Activated CD8-positive, alpha-beta T cell treated with anti-CD3 and anti-CD28 coated beads, Interleukin-2, amount 10 ng/mL, durations not matched to agents 7 days and 5 days (primary cell): Measurements from ENCODE around the gene TFCP2L1. TPM values are rescaled to one million over a fixed set of nuclear protein-coding genes. Genes with fewer than 3 reads are reported as not detected.

Experiments
- ATAC-seq: fragments of 150-1000 bp; cut with Tn5 transposase; one replicate; pipeline ENCODE4 v1.10.0; 2021; ENCODE audit warnings: moderate library complexity
- CTCF ChIA-PET: fragments of 350-600 bp; sonication (Branson Sonifier 250); formaldehyde crosslinking; loops from one replicate; lab custom pipeline; 2021; ENCODE audit warnings: antibody characterized with exemption; lab: Charles Lee
- POLR2A ChIA-PET: fragments of 350-600 bp; sonication (Branson Sonifier 250); formaldehyde crosslinking; loops from one replicate; lab custom pipeline; 2021; ENCODE audit warnings: antibody characterized with exemption; lab: Charles Lee
- DNase-seq: peaks from one replicate; pipeline ENCODE4 v3.0.0-alpha.2; 2020
- H3K27ac Mint-ChIP-seq: one replicate; pipeline ENCODE4 v1.8.0; 2021; ENCODE audit warnings: mild to moderate bottlenecking, mixed read lengths
- H3K27me3 Mint-ChIP-seq: one replicate; pipeline ENCODE4 v1.8.0; 2021; ENCODE audit warnings: low read depth, mixed read lengths
- H3K36me3 Mint-ChIP-seq: one replicate; pipeline ENCODE4 v1.8.0; 2021; ENCODE audit warnings: low read depth, mixed read lengths
- H3K4me1 Mint-ChIP-seq: one replicate; pipeline ENCODE4 v1.8.0; 2021; ENCODE audit warnings: low read depth, mixed read lengths
- H3K4me3 Mint-ChIP-seq: one replicate; pipeline ENCODE4 v1.8.0; 2021; ENCODE audit warnings: mild to moderate bottlenecking, mixed read lengths
- H3K9me3 Mint-ChIP-seq: one replicate; pipeline ENCODE4 v1.8.0; 2022; ENCODE audit warnings: mixed read lengths; ENCODE audit not compliant: insufficient read depth
- total RNA-seq, 2 experiments: library from RNA; stranded (reverse); gene quantifications; one replicate each; pipeline ENCODE4 v1.2.3, GENCODE V29; 2021

The TFCP2L1 gene
- total RNA-seq, 2 experiments from 2014 or later = 0.16 TPM; not detected in 1

GRCh38 chr2:121185571-121186074, 99.4 kb downstream of the TFCP2L1 start:
- ChIA-PET CTCF (no interaction called here), POLR2A (no interaction called here)
- H3K27me3 Mint-ChIP-seq = no peaks in the 10 kb centered on the region
- H3K4me3 Mint-ChIP-seq = no peak overlapping the region
- no peak for ATAC-seq
- no peaks in the 10 kb centered on the region for H3K36me3 Mint-ChIP-seq
- H3K9me3 Mint-ChIP-seq = no peaks in the 10 kb centered on the region
- peaks cover 10% of the 10 kb centered on the region for H3K4me1 Mint-ChIP-seq
- H3K27ac Mint-ChIP-seq = no peak overlapping the region
- DNase-seq = no peak

GRCh38 chr2:121185111-121185510, 99.9 kb downstream of the TFCP2L1 start:
- CTCF ChIA-PET = no interaction called here
- no peaks in the 10 kb centered on the region for H3K27me3 Mint-ChIP-seq
- ATAC-seq = no peak
- peaks cover 10% of the 10 kb centered on the region for H3K4me1 Mint-ChIP-seq
- no peak overlapping the region for H3K27ac Mint-ChIP-seq
- H3K36me3 Mint-ChIP-seq = no peaks in the 10 kb centered on the region
- POLR2A ChIA-PET = no interaction called here
- no peaks in the 10 kb centered on the region for H3K9me3 Mint-ChIP-seq
- DNase-seq = no peak
- no peak overlapping the region for H3K4me3 Mint-ChIP-seq

- H3K36me3 Mint-ChIP-seq = no peaks in the 10 kb centered on the region
- DNase-seq = no peak
- CTCF ChIA-PET = no interaction called here
- POLR2A ChIA-PET = no interaction called here
- no peak overlapping the region for H3K27ac Mint-ChIP-seq
- no peak for ATAC-seq
- H3K27me3 Mint-ChIP-seq = no peaks in the 10 kb centered on the region
- no peak overlapping the region for H3K4me3 Mint-ChIP-seq
- H3K4me1 Mint-ChIP-seq = peaks cover 9% of the 10 kb centered on the region
- H3K9me3 Mint-ChIP-seq = no peaks in the 10 kb centered on the region
These were observed 100.6 kb downstream of the TFCP2L1 start for GRCh38 chr2:121184248-121184862.

- Mint-ChIP-seq H3K9me3 (no peaks in the 10 kb centered on the region), H3K27me3 (peaks cover 2% of the 10 kb centered on the region), H3K27ac (no peak overlapping the region), H3K36me3 (no peaks in the 10 kb centered on the region), H3K4me3 (no peak overlapping the region), H3K4me1 (no peaks in the 10 kb centered on the region)
- ATAC-seq (no peak), DNase-seq (no peak)
- ChIA-PET POLR2A (no interaction called here), CTCF (no interaction called here)
These were observed 102.5 kb downstream of the TFCP2L1 start for GRCh38 chr2:121182520-121182919.

GRCh38 chr2:121179467-121179866, 105.5 kb downstream of the TFCP2L1 start:
- ChIA-PET POLR2A (no interaction called here), CTCF (no interaction called here)
- Mint-ChIP-seq H3K4me1 (no peaks in the 10 kb centered on the region), H3K9me3 (no peaks in the 10 kb centered on the region), H3K36me3 (no peaks in the 10 kb centered on the region), H3K27ac (no peak overlapping the region), H3K27me3 (peaks cover 2% of the 10 kb centered on the region), H3K4me3 (no peak overlapping the region)
- DNase-seq (no peak), ATAC-seq (no peak)

- ChIA-PET POLR2A (no interaction called here), CTCF (no interaction called here)
- Mint-ChIP-seq H3K9me3 (no peaks in the 10 kb centered on the region), H3K27me3 (peaks cover 2% of the 10 kb centered on the region), H3K27ac (no peak overlapping the region), H3K36me3 (no peaks in the 10 kb centered on the region), H3K4me3 (no peak overlapping the region), H3K4me1 (no peaks in the 10 kb centered on the region)
- no peak for ATAC-seq
- no peak for DNase-seq
These were observed 106.3 kb downstream of the TFCP2L1 start for GRCh38 chr2:121178730-121179129.

GRCh38 chr2:121177896-121178295, 107.1 kb downstream of the TFCP2L1 start:
- POLR2A ChIA-PET = no interaction called here
- Mint-ChIP-seq H3K36me3 (no peaks in the 10 kb centered on the region), H3K9me3 (no peaks in the 10 kb centered on the region), H3K4me3 (no peak overlapping the region), H3K27ac (no peak overlapping the region), H3K27me3 (peaks cover 2% of the 10 kb centered on the region), H3K4me1 (no peaks in the 10 kb centered on the region)
- no peak for ATAC-seq
- no peak for DNase-seq
- CTCF ChIA-PET = no interaction called here

GRCh38 chr2:121175326-121175725, 109.7 kb downstream of the TFCP2L1 start:
- Mint-ChIP-seq H3K27ac (no peak overlapping the region), H3K9me3 (no peaks in the 10 kb centered on the region), H3K27me3 (peaks cover 2% of the 10 kb centered on the region), H3K4me3 (no peak overlapping the region), H3K36me3 (no peaks in the 10 kb centered on the region), H3K4me1 (no peaks in the 10 kb centered on the region)
- CTCF ChIA-PET = no interaction called here
- POLR2A ChIA-PET = no interaction called here
- DNase-seq = no peak
- ATAC-seq = no peak

GRCh38 chr2:121173806-121174205, 111.2 kb downstream of the TFCP2L1 start:
- DNase-seq (no peak), ATAC-seq (no peak)
- H3K4me1 Mint-ChIP-seq = no peaks in the 10 kb centered on the region
- H3K27ac Mint-ChIP-seq = no peak overlapping the region
- H3K9me3 Mint-ChIP-seq = no peaks in the 10 kb centered on the region
- CTCF ChIA-PET = no interaction called here
- no peaks in the 10 kb centered on the region for H3K27me3 Mint-ChIP-seq
- H3K36me3 Mint-ChIP-seq = no peaks in the 10 kb centered on the region
- POLR2A ChIA-PET = no interaction called here
- H3K4me3 Mint-ChIP-seq = no peak overlapping the region

GRCh38 chr2:121173112-121173511, 111.9 kb downstream of the TFCP2L1 start:
- ChIA-PET POLR2A (no interaction called here), CTCF (no interaction called here)
- H3K27ac Mint-ChIP-seq = no peak overlapping the region
- no peak for ATAC-seq
- no peaks in the 10 kb centered on the region for H3K27me3 Mint-ChIP-seq
- no peaks in the 10 kb centered on the region for H3K36me3 Mint-ChIP-seq
- no peaks in the 10 kb centered on the region for H3K9me3 Mint-ChIP-seq
- DNase-seq = no peak
- H3K4me1 Mint-ChIP-seq = no peaks in the 10 kb centered on the region
- H3K4me3 Mint-ChIP-seq = no peak overlapping the region

GRCh38 chr2:121172456-121172855, 112.5 kb downstream of the TFCP2L1 start:
- Mint-ChIP-seq H3K4me3 (no peak overlapping the region), H3K9me3 (no peaks in the 10 kb centered on the region), H3K27me3 (no peaks in the 10 kb centered on the region), H3K27ac (no peak overlapping the region), H3K4me1 (no peaks in the 10 kb centered on the region), H3K36me3 (no peaks in the 10 kb centered on the region)
- DNase-seq = no peak
- CTCF ChIA-PET = no interaction called here
- no peak for ATAC-seq
- POLR2A ChIA-PET = no interaction called here

GRCh38 chr2:121171625-121172119, 113.3 kb downstream of the TFCP2L1 start:
- Mint-ChIP-seq H3K9me3 (no peaks in the 10 kb centered on the region), H3K27me3 (no peaks in the 10 kb centered on the region), H3K4me1 (no peaks in the 10 kb centered on the region), H3K27ac (no peak overlapping the region), H3K4me3 (no peak overlapping the region), H3K36me3 (no peaks in the 10 kb centered on the region)
- no peak for DNase-seq
- ChIA-PET POLR2A (no interaction called here), CTCF (no interaction called here)
- ATAC-seq = no peak

GRCh38 chr2:121170577-121170976, 114.4 kb downstream of the TFCP2L1 start:
- no peak overlapping the region for H3K27ac Mint-ChIP-seq
- CTCF ChIA-PET = interaction anchor here (0.6 kb wide), 1 partner anchor 96 kb away, joined by 4 read pairs; no protein-coding TSS in a partner anchor
- POLR2A ChIA-PET = no interaction called here
- no peaks in the 10 kb centered on the region for H3K27me3 Mint-ChIP-seq
- no peak overlapping the region for H3K4me3 Mint-ChIP-seq
- DNase-seq = no peak
- ATAC-seq = no peak
- no peaks in the 10 kb centered on the region for H3K36me3 Mint-ChIP-seq
- H3K4me1 Mint-ChIP-seq = no peaks in the 10 kb centered on the region
- no peaks in the 10 kb centered on the region for H3K9me3 Mint-ChIP-seq
